ENCODE measurements around the gene ZHX3. TPM values are rescaled to one million over a fixed set of nuclear protein-coding genes. Genes with fewer than 3 reads are reported as not detected.

Gene ZHX3
- total and polyA plus RNA-seq, 2 of the 4 experiments (the other 2 are of a cell fraction) = 25.0 to 28.0 TPM

GRCh38 chr20:41316051-41316450 lies 1.5 kb downstream of the ZHX3 start:
- peak overlapping the region; percentile 33; the same call in 1 of the 2 replicates for H3K4me3 ChIP-seq (ENCODE audit: insufficient read depth, low read depth, low read length)
- H4K91ac ChIP-seq (ENCODE audit: insufficient read depth, low read depth, low read length) = peak overlapping the region; percentile 47
- peak overlapping the region; percentile 92; the same call in 1 of the 2 replicates for H3K18ac ChIP-seq (ENCODE audit: low read depth, low read length)
- H3K27me3 ChIP-seq (ENCODE audit: control insufficient read depth, insufficient read depth, low read length) = no peaks in the 10 kb centered on the region
- H2AK5ac ChIP-seq (ENCODE audit: low read depth, low read length) = peak overlapping the region; percentile 59
- H4K8ac ChIP-seq (ENCODE audit: low read depth in 2 of 2, low read length in 2 of 2) = peak overlapping the region in 1 of 2 experiments; percentile 81; a peak in 2 of 4 replicates
- intact Hi-C loops (cut with micrococcal nuclease) = loop anchor here (1.0 to 5.0 kb wide), 5 partner anchors 8 to 139 kb away; no protein-coding TSS in a partner anchor
- peak overlapping the region; percentile 50; the same call in 1 of the 2 replicates for H3K9ac ChIP-seq (ENCODE audit: low read depth, low read length)
- H3K23ac ChIP-seq (ENCODE audit: low read depth, low read length) = peak overlapping the region; percentile 46
- in situ Hi-C loops (cut with MboI; ENCODE audit: low sequenced_read_pairs) = no loop called here
- peak overlapping the region; percentile 93 for H3K4me2 ChIP-seq (ENCODE audit: low read depth, low read length)
- H3K9me1 ChIP-seq (ENCODE audit: insufficient read depth, low read length) = peaks cover 7% of the 10 kb centered on the region; the same call in 1 of the 2 replicates
- ChIA-PET POLR2A (ENCODE audit: unreplicated experiment) (no interaction called here), CTCF (interaction anchor here (0.6 kb wide), 1 partner anchor 145 kb away, joined by 3 read pairs; no protein-coding TSS in a partner anchor)
- H3K27ac ChIP-seq (ENCODE audit: insufficient read depth, low read length) = peak overlapping the region; percentile 48; the same call in 1 of the 2 replicates
- H3K4ac ChIP-seq (ENCODE audit: low read depth, low read length) = peak overlapping the region; percentile 78; the same call in 1 of the 2 replicates
- TF ChIP-seq ELK1 (IDR thresholded peaks at IDR 0.05; ENCODE audit: borderline replicate concordance, low read depth, low read length) = no peak
- TF ChIP-seq RCOR1 (IDR thresholded peaks at IDR 0.05; ENCODE audit: insufficient replicate concordance, low read length) = no peak
- no peak for TF ChIP-seq MAFK (IDR thresholded peaks at IDR 0.05; ENCODE audit: low read depth, low read length)
- TF ChIP-seq RAD21 (IDR thresholded peaks at IDR 0.05; ENCODE audit: low read length) = no peak
- no peak for TF ChIP-seq NFE2L2 (IDR thresholded peaks at IDR 0.05; ENCODE audit: low read depth, low read length)
- no peak for TF ChIP-seq CEBPB (IDR thresholded peaks at IDR 0.05; ENCODE audit: low read depth, low read length)
- no peak for TF ChIP-seq BHLHE40 (IDR thresholded peaks at IDR 0.05; ENCODE audit: low read depth, low read length)
- no peak for TF ChIP-seq SMC3 (IDR thresholded peaks at IDR 0.05; ENCODE audit: low read depth, low read length)
- TF ChIP-seq USF2 (IDR thresholded peaks at IDR 0.05; ENCODE audit: low read depth, low read length) = no peak
- TF ChIP-seq CHD1 (IDR thresholded peaks at IDR 0.05; ENCODE audit: low read depth, low read length) = no peak
- no peak for TF ChIP-seq POLR2A (IDR thresholded peaks at IDR 0.05; ENCODE audit: low read depth, low read length)
- no peak for TF ChIP-seq RFX5 (IDR thresholded peaks at IDR 0.05; ENCODE audit: low read depth, low read length)
- no peak for TF ChIP-seq MAZ (IDR thresholded peaks at IDR 0.05; ENCODE audit: borderline replicate concordance, low read depth, low read length)
- TF ChIP-seq CTCF (conservative IDR thresholded peaks at IDR 0.05; ENCODE audit: low read depth, low read length) = no peak
- TF ChIP-seq FOS (IDR thresholded peaks at IDR 0.05; ENCODE audit: low read depth, low read length) = no peak
- TF ChIP-seq MXI1 (IDR thresholded peaks at IDR 0.05; ENCODE audit: borderline replicate concordance, low read depth, low read length) = no peak
- no peak for ATAC-seq (ENCODE audit: low read depth)
- no peak overlapping the region for H2AK9ac ChIP-seq (replicated peaks; ENCODE audit: low read depth, low read length, poor library complexity)
- WGBS, 2 experiments (ENCODE audit: extremely low coverage in 2 of 2, insufficient read length in 1 of 2) = 100% methylated on average over 1 of the region's 6 CpGs; no CpG with 5 or more reads in 1 of the 2 experiments
- H3K56ac ChIP-seq (ENCODE audit: extremely low read depth, insufficient read depth, low read length) = peak overlapping the region; percentile 51; the same call in 1 of the 2 replicates
- H2AFZ ChIP-seq (replicated peaks; ENCODE audit: low read length, poor library complexity) = no peak overlapping the region
- H3K9me3 ChIP-seq (ENCODE audit: control insufficient read depth, insufficient read depth, low read length) = no peaks in the 10 kb centered on the region
- TSS peak; percentile 61 for BruUV-seq (replicated peaks)
- dilution Hi-C loops (cut with HindIII; ENCODE audit: low sequenced_read_pairs, unreplicated experiment) = no loop called here
- peaks cover 22% of the 10 kb centered on the region for H4K20me1 ChIP-seq (ENCODE audit: insufficient read depth, low read length)
- no peaks in the 10 kb centered on the region for H3K36me3 ChIP-seq (ENCODE audit: control insufficient read depth, insufficient read depth, low read length)
- H3K79me1 ChIP-seq (ENCODE audit: low read depth in 1 of 2, low read length in 2 of 2) = peaks cover 5 to 39% of the 10 kb centered on the region in 2 experiments; a peak in 3 of 4 replicates
- H2BK5ac ChIP-seq (ENCODE audit: low read depth, low read length, poor library complexity, severe bottlenecking) = peak overlapping the region; percentile 69
- peak overlapping the region; percentile 75; the same call in 1 of the 2 replicates for H4K5ac ChIP-seq (ENCODE audit: low read depth, low read length)
- no peak overlapping the region; the same call in 2 of the 3 replicates for H2BK15ac ChIP-seq (ENCODE audit: low read depth, low read length)
- peak overlapping the region; percentile 84 for H2BK20ac ChIP-seq (ENCODE audit: low read depth, low read length)
- peaks cover 4% of the 10 kb centered on the region for H3K4me1 ChIP-seq (ENCODE audit: control insufficient read depth, insufficient read depth, low read length)
- H2BK120ac ChIP-seq (ENCODE audit: low read depth, low read length) = peak overlapping the region; percentile 78
- no peak for DNase-seq
- H3K14ac ChIP-seq (replicated peaks; ENCODE audit: low read depth, low read length) = peak overlapping the region; percentile 39
